B cell (primary cell): ENCODE measurements around the gene SFT2D2.

Experiments
- CTCF ChIP-seq: fragments of 200-600 bp; IDR thresholded peaks from one replicate; pipeline ENCODE4 v1.8.0; 2022; ENCODE audit warnings: antibody characterized with exemption, mild to moderate bottlenecking
- EZH2 ChIP-seq: IDR thresholded peaks from 2 replicates; pipeline ENCODE4 v1.6.1; 2012; ENCODE audit warnings: borderline replicate concordance, low read depth, mild to moderate bottlenecking, moderate library complexity, low read length; ENCODE audit not compliant: insufficient read depth, poor library complexity, severe bottlenecking

GRCh38 chr1:168271636-168272035 lies 45.8 kb downstream of the SFT2D2 start:
- TF ChIP-seq CTCF: no peak
- no peak for TF ChIP-seq EZH2
